Endothelial cell of umbilical vein (primary cell): ENCODE results near the gene FCRL3. TPM values are rescaled to one million over a fixed set of nuclear protein-coding genes. Genes with fewer than 3 reads are reported as not detected.

Experiments
- BruUV-seq: library from RNA; stranded (reverse); fragments of 400-500 nt; replicated peaks from 2 replicates; lab custom pipeline; 2021; lab: Mats Ljungman, UMichigan
- CTCF ChIA-PET: fragments of 300-600, 350-600 bp; sonication (Branson Sonifier 250); formaldehyde crosslinking; loops from one replicate; lab custom pipeline; 2021; ENCODE audit warnings: antibody characterized with exemption, inconsistent platforms; lab: Charles Lee
- POLR2A ChIA-PET: fragments of 300-600, 350-600 bp; sonication (Branson Sonifier 250); formaldehyde crosslinking; loops from one replicate; lab custom pipeline; 2021; ENCODE audit warnings: antibody characterized with exemption, inconsistent platforms; lab: Charles Lee
- DNase-seq: peaks from one replicate; pipeline ENCODE4 v3.0.0-alpha.2; 2011; ENCODE audit warnings: low read depth, low spot score
- FAIRE-seq: peaks from 2 replicates; lab custom pipeline; 2011; peaks lifted over from hg19 to GRCh38; lab: Jason Lieb, UNC
- H2AFZ ChIP-seq: 2 replicates; pipeline ENCODE4 v1.6.0; 2012; ENCODE audit warnings: low read depth, low read length, control low read depth, inconsistent platforms
- H3K27ac ChIP-seq: 2 replicates; pipeline ENCODE4 v1.5.1; 2011; ENCODE audit warnings: low read depth, mild to moderate bottlenecking, control low read depth, low read length, moderate library complexity; ENCODE audit not compliant: insufficient read depth
- H3K27me3 ChIP-seq, 2 experiments: 2 replicates each; pipeline versions ENCODE4 v1.6.0 to v1.6.1; 2011; ENCODE audit warnings: low read length in 2 of 2, mixed read lengths in 1 of 2; ENCODE audit not compliant: control insufficient read depth in 2 of 2, insufficient read depth in 2 of 2
- H3K36me3 ChIP-seq, 2 experiments: 2 replicates in 1 of 2; 3 replicates in 1 of 2; pipeline ENCODE4 v1.5.1; 2011; ENCODE audit warnings: low read length in 2 of 2, mild to moderate bottlenecking in 1 of 2, moderate library complexity in 1 of 2; ENCODE audit not compliant: control insufficient read depth in 2 of 2, insufficient read depth in 2 of 2; ENCODE audit errors: extremely low read depth in 1 of 2
- H3K4me1 ChIP-seq: 3 replicates; pipeline ENCODE4 v1.5.1; 2011; ENCODE audit warnings: mild to moderate bottlenecking, low read length; ENCODE audit not compliant: control insufficient read depth, insufficient read depth; ENCODE audit errors: extremely low read depth
- H3K4me2 ChIP-seq: 2 replicates; pipeline ENCODE4 v1.6.1; 2011; ENCODE audit warnings: low read length, control low read depth, mixed read lengths; ENCODE audit not compliant: insufficient read depth
- H3K4me3 ChIP-seq, 3 experiments: fragments of 200-600 bp in 1 of 3; sonication (generic), shearing (Covaris generic) in 1 of 3; replicated peaks in 1 of 3; 2 replicates each; pipeline ENCODE4 v1.5.1; 2011 to 2016; ENCODE audit warnings: control low read depth in 3 of 3, low read length in 3 of 3, mild to moderate bottlenecking in 2 of 3, inconsistent platforms in 1 of 3, low read depth in 1 of 3, moderate library complexity in 1 of 3; ENCODE audit not compliant: insufficient read depth in 1 of 3
- H3K79me2 ChIP-seq: 2 replicates; pipeline ENCODE4 v1.6.0; 2012; ENCODE audit warnings: low read length, inconsistent platforms; ENCODE audit not compliant: control insufficient read depth, insufficient read depth
- H3K9ac ChIP-seq: replicated peaks from 2 replicates; pipeline ENCODE3; 2011; ENCODE audit warnings: low read length, control low read depth; ENCODE audit not compliant: insufficient read depth; ENCODE audit errors: extremely low read depth
- H3K9me1 ChIP-seq: replicated peaks from 3 replicates; pipeline ENCODE4 v1.6.0; 2011; ENCODE audit warnings: mild to moderate bottlenecking, low read length; ENCODE audit not compliant: control insufficient read depth, insufficient read depth; ENCODE audit errors: extremely low read depth
- H3K9me3 ChIP-seq: replicated peaks from 2 replicates; pipeline ENCODE4 v1.5.1; 2012; ENCODE audit warnings: low read length, inconsistent platforms; ENCODE audit not compliant: control insufficient read depth, insufficient read depth
- H4K20me1 ChIP-seq: replicated peaks from 2 replicates; pipeline ENCODE3; 2011; ENCODE audit warnings: mild to moderate bottlenecking, low read length; ENCODE audit not compliant: control insufficient read depth, insufficient read depth; ENCODE audit errors: extremely low read depth
- CTCF ChIP-seq, 2 donors: IDR thresholded peaks; 1 replicate in 1 of 2; 2 replicates in 1 of 2; pipeline ENCODE4 v1.5.1; 2011; ENCODE audit warnings: low read length in 2 of 2, mild to moderate bottlenecking in 2 of 2, moderate library complexity in 2 of 2, control low read depth in 1 of 2, inconsistent platforms in 1 of 2, low read depth in 1 of 2; ENCODE audit not compliant: insufficient read depth in 1 of 2; ENCODE audit errors: extremely low read depth in 1 of 2
- EZH2 ChIP-seq: IDR thresholded peaks from 2 replicates; pipeline ENCODE4 v1.6.1; 2012; ENCODE audit warnings: borderline replicate concordance, low read depth, mild to moderate bottlenecking, moderate library complexity, low read length, inconsistent platforms; ENCODE audit not compliant: severe bottlenecking
- FOS ChIP-seq: IDR thresholded peaks from 2 replicates; pipeline ENCODE4 v1.6.1; 2011; ENCODE audit warnings: mild to moderate bottlenecking, low read length, moderate library complexity, borderline replicate concordance; ENCODE audit not compliant: insufficient read depth
- GATA2 ChIP-seq: IDR thresholded peaks from 2 replicates; pipeline ENCODE4 v1.7.0; 2011; ENCODE audit warnings: low read depth, mild to moderate bottlenecking, moderate library complexity, mixed read lengths, low read length; ENCODE audit not compliant: insufficient read length, insufficient read depth
- JUN ChIP-seq: IDR thresholded peaks from 2 replicates; pipeline ENCODE4 v1.6.1; 2011; ENCODE audit warnings: borderline replicate concordance, low read depth; ENCODE audit not compliant: insufficient read length, insufficient read depth
- MAX ChIP-seq: IDR thresholded peaks from 2 replicates; pipeline ENCODE4 v1.6.1; 2011; ENCODE audit not compliant: insufficient read depth, insufficient read length
- MYC ChIP-seq: IDR thresholded peaks from one replicate; pipeline ENCODE4 v1.6.1; 2011; ENCODE audit warnings: mild to moderate bottlenecking, low read depth, low read length
- POLR2A ChIP-seq: IDR thresholded peaks from 2 replicates; pipeline ENCODE4 v1.6.1; 2012; ENCODE audit warnings: low read depth, mild to moderate bottlenecking, control low read depth, low read length
- POLR2AphosphoS5 ChIP-seq: IDR thresholded peaks from 2 replicates; pipeline ENCODE4 v1.6.1; 2012; ENCODE audit warnings: low read depth, mild to moderate bottlenecking, control low read depth, low read length, moderate library complexity; ENCODE audit not compliant: insufficient read depth
- dilution Hi-C: fragments of 300-500 bp; cut with MboI; formaldehyde crosslinking; loops from one replicate; pipeline ENCODE4 v1.15.0; 2019; ENCODE audit warnings: low sequenced_read_pairs; ENCODE audit not compliant: extremely low pct_ligation_motif_present
- intact Hi-C: fragments of 100-400 bp; cut with micrococcal nuclease; formaldehyde crosslinking; loops from one replicate; pipeline ENCODE4 v1.10.0; 2022
- polyA plus RNA-seq, 4 experiments: library from polyadenylated mRNA; depleted of rRNA in 3 of 4; stranded (reverse) in 3 of 4; unstranded in 1 of 4; fragments of >200 nt; gene quantifications; 2 replicates each; pipeline versions ENCODE4 v1.2.1 to v1.2.3, GENCODE V29; 2011 to 2012; ENCODE audit warnings: missing spikeins in 1 of 4
- total RNA-seq: library from RNA; stranded (reverse); gene quantifications from 2 replicates; pipeline ENCODE4 v1.2.3, GENCODE V29; 2021

FCRL3 gene
- total and polyA plus RNA-seq, 2 donors (not counting 3 experiments of a cell fraction or from before 2014, with no cell fraction given) = not detected

- Histone ChIP-seq H3K9ac (no peak overlapping the region), H4K20me1 (no peaks in the 10 kb centered on the region), H2AFZ (no peak overlapping the region), H3K27me3 (no peaks in the 10 kb centered on the region), H3K4me1 (no peaks in the 10 kb centered on the region), H3K9me1 (no peaks in the 10 kb centered on the region), H3K36me3 (no peaks in the 10 kb centered on the region), H3K4me3 (no peak overlapping the region), H3K4me2 (no peak overlapping the region), H3K9me3 (no peaks in the 10 kb centered on the region), H3K79me2 (no peaks in the 10 kb centered on the region), H3K27ac (no peak overlapping the region)
- FAIRE-seq = no peak
- DNase-seq = no peak
- BruUV-seq = no TSS peak
- intact Hi-C loops = no loop called here
- POLR2A ChIA-PET = no interaction called here
- no peak for TF ChIP-seq FOS
- no peak for TF ChIP-seq EZH2
- no peak for TF ChIP-seq POLR2A
- no peak for TF ChIP-seq MYC
- TF ChIP-seq POLR2AphosphoS5 = no peak
- no peak for TF ChIP-seq JUN
- TF ChIP-seq CTCF (IDR thresholded peaks at IDR 0.05; ENCODE audit: extremely low read depth in 1 of 2, insufficient read depth in 1 of 2, low read depth in 1 of 2, low read length in 2 of 2) = no peak
- TF ChIP-seq MAX = no peak
- TF ChIP-seq GATA2 = no peak
- dilution Hi-C loops = no loop called here
- CTCF ChIA-PET = no interaction called here
Measured at GRCh38 chr1:157652859-157653493, 47.6 kb downstream of the FCRL3 start.
